Hindlimb muscle (tissue), 1 donor: Measurements from ENCODE around the gene RBM47. TPM values are rescaled to one million over a fixed set of nuclear protein-coding genes. Genes with fewer than 3 reads are reported as not detected.
"Not testable (repeated sequence)": the region's sequence is repeated elsewhere in the genome, so short reads cannot be mapped to it uniquely, and the experiment has no call there.

ENCODE experiments used
- DNase-seq: peaks from one replicate; pipeline ENCODE4 v3.0.0-alpha.2; 2013
- polyA plus RNA-seq: library from polyadenylated mRNA; unstranded; fragments of 120-200 nt; gene quantifications from one replicate; pipeline ENCODE4 v1.2.1, GENCODE V29; 2013; ENCODE audit not compliant: insufficient read length

RBM47 gene
- polyA plus RNA-seq, 1 donor = 2.4 TPM

DNA sequence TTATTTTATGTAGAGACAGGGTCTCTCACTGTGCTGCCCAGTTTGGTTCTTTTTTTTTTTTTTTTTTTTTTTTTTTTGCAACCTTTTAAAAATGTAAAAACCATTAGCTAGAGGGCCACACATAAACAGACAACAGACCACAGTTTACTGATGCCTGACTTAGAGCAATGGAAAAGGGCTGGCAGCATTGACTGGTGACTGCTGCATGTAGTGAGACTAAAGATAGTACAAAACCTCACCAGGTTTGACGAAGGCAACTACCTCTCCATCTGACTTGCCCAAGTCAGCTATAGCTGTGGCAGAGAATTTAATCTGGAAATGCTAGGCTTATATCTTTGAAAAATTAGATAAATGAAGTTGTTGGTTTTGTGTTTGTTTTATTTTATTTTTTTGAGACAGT lies 102.9 kb downstream of the RBM47 start:
- DNase-seq = no peak

DNA sequence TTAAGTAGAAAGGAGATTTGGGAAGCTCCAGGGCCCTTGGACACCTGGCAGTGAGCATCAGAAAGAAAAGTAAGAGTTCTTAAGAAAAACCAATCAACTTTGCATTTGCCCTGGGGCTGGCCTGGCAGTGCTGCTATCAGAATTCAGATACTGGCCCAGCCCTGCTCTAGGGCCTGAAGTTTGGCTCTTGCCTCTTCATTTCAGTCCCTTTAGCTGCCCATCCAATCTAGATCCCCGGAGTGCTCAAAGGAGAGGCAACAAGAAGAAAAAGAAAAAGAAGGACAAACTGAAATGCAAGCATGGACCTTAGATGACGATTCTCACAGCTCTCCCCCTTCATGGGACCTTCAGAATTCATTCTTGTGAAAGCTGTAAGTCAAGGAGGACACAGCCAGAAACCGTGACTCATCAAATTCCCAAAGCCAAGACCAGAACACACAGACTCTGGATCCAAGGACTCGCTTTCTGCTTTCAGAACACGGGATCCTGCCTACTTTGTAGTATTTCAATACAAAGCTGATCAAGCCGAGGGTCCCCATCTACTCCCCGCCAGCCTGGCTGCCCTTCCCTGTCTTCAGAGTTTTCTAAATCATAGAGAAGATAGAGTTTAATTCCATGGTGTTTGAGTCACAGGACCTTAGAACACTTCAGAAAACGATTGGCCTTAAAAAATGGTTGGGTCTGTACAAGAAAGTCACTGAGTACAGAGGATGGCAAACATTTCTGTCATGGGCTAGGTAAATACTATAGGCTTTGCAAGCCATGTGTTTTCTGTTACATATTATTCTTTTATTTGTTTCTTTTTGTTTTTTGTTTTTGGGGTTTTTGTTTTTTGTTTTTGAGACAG lies 103.7 kb downstream of the RBM47 start:
- peak; percentile 32 for DNase-seq

GRCh38 chr4:40524366-40525041 lies 105.2 kb downstream of the RBM47 start:
- DNase-seq = no peak

DNA sequence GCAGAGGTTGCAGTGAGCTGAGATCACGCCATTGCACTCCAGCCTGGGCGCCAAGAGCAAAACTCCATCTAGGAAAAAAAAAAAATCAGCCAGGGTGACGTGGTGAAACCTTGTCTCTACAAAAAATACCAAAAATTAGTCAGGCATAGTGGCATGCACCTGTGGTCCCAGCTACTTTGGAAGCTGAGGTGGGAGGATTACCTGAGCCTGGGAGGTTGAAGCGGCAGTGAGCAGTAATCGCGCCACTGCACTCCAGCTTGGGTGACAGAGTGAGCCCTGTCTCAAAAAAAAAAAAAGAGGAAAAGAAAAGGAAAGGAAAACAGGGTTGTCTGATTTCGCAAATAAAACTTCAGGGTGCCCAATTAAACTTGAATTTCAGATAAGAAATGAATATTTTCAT lies 106.1 kb downstream of the RBM47 start:
- DNase-seq = no peak

DNA sequence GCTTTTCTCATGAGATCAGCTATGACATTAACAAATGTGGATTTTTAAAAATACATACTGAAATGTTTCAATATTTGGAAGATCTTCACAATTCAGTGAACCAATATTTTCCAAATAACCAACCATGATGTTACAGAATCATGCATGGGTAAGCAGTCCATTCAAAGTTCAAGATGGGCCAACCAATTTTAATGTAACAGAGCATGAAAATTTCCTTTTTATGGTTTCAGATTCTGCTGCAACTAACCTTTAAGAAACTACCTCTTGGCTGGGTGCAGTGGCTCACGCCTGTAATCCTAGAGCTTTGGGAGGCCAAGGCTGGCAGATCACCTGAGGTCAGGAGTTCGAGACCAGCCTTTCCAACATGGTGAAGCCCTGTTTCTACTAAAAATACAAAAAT lies 107.7 kb downstream of the RBM47 start:
- DNase-seq = no peak

- DNase-seq = no peak
These were observed 109.1 kb downstream of the RBM47 start for GRCh38 chr4:40520533-40520932.

GRCh38 chr4:40517081-40517480 lies 112.6 kb downstream of the RBM47 start:
- not testable (repeated sequence) for DNase-seq

DNA sequence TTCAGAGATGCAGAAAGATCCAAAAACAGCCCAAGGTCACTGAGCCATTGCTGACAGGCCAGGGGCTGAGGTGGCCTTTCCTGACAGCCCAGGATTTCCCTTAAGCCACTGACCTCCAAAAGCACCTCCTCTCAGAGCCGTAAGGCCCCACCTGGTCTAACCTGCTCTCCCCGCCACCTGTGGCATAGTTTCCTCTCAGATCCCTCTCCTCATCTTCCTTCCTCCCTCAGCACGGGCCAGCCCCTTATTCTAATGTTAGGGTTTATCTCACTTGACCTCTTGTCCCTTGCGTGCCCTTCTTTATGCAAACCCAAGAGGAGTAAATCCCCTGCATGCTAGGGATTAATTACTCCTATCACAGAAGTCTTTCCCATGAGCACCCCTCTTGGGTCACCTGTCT lies 113.0 kb downstream of the RBM47 start:
- DNase-seq = no peak

- DNase-seq = no peak
These were observed 114.0 kb downstream of the RBM47 start for GRCh38 chr4:40515398-40516293.

GRCh38 chr4:40515037-40515397 lies 114.6 kb downstream of the RBM47 start:
- DNase-seq = no peak

GRCh38 chr4:40514497-40514951 lies 115.1 kb downstream of the RBM47 start:
- DNase-seq = no peak

GRCh38 chr4:40511036-40511614 lies 118.5 kb downstream of the RBM47 start:
- DNase-seq = no peak

DNA sequence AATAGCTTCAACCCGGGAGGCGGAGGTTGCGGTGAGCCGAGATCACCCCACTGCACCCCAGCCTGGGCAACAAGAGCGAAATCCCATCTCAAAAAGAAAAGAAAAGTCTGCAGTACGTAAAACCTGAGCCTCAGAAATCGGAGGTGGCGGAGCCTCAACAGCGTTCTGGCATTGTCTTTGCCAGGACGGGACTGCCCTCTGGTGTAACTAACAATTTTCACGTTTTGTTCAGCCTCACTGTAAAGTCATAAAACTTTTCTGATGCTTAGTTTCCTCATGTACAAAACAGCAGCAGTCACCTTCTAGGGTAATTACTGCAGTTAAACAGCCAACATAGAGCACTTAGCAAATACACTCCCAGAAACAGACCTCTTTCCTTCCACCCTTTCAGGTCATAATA lies 121.7 kb downstream of the RBM47 start:
- no peak for DNase-seq

- DNase-seq = no peak
These were observed 123.2 kb downstream of the RBM47 start for GRCh38 chr4:40506492-40506891.

DNA sequence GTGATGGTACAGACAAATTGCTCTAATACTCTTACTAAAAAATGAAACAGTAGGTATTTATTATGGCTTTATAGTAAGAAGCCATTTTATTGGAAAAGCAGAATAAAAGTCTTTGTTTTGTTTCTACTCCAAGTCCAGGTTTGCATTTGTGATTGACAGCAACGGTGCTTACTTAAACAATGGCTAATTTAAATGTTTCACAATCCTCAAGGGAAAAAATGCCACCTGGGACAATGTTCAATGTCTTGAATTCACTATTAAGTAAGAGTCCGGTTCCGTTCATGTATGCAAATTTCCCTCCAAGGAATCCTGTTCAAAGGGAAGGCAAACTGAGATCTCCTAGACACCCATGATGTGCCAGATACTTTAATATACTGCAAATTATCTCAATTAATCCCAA lies 123.6 kb downstream of the RBM47 start:
- DNase-seq = no peak

- no peak for DNase-seq
These were observed 126.7 kb downstream of the RBM47 start for GRCh38 chr4:40502934-40503333.

GRCh38 chr4:40502220-40502619 lies 127.4 kb downstream of the RBM47 start:
- no peak for DNase-seq

DNA sequence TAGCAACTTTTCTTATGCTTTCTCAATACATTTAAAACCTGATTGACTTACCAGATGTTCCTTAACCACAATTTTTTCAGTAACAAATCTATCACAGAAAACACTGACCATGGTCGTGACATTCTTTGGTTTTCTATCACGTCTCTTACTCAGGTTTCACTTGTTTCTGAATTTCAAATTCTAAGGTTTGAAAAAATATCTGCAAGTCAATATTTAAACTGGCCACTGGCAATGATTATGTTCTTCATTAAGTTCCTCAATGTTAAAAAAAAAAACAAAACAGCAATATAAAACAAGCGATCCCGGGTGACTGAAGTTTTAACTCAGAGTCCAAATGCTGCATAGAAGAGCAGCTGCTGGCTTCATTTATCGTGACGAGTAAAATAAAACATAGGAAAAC lies 128.9 kb downstream of the RBM47 start:
- DNase-seq = no peak

DNA sequence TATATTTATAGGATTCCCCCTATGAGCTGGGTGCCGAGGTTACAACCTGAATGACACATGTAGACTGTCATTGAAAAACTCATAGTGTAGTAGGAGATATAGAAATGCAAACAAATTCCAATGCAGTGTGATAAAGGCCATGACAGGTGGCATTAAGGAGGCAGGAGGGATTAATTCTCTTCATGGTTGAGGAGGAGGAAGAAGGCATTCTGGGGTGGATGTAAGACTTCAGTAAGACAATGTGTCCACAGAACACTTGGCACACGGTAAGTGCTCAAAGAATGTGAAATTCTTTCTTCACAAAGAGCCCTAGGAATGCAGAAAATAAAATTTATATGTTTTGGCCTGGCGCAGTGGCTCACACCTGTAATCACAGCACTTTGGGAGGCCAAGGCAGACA lies 136.5 kb downstream of the RBM47 start:
- no peak for DNase-seq

GRCh38 chr4:40492691-40493090 lies 137.0 kb downstream of the RBM47 start:
- no peak for DNase-seq

DNA sequence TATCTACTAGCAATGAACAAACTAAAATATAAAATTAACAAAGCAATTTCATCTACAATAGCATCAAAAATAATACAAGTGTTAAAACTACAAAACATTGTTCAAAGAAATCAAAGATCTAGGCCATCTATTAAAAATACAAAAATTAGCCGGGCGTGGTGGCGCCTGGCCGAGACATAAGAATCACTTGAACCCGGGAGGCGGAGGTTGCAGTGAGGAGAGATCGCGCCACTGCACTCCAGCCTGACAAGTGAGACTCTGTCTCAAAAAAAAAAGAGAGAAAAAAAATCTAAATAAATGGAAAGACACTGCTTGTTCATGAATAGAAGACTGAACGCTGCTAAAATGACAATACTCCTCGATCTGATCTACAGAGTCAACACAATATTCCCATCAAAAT lies 139.2 kb downstream of the RBM47 start:
- no peak for DNase-seq

GRCh38 chr4:40489961-40490360 lies 139.7 kb downstream of the RBM47 start:
- no peak for DNase-seq

GRCh38 chr4:40486534-40486933 lies 143.1 kb downstream of the RBM47 start:
- DNase-seq = no peak
